HepG2 (cell line): ENCODE results near the gene PHYH. TPM values are rescaled to one million over a fixed set of nuclear protein-coding genes. Genes with fewer than 3 reads are reported as not detected.

Experiments
- BATF2 ChIP-seq: sonication (generic); formaldehyde crosslinking; IDR thresholded peaks from 2 replicates; pipeline ENCODE4 v1.8.0; 2022; ENCODE audit warnings: mild to moderate bottlenecking, missing genetic modification reagents, moderate library complexity
- CCAR2 ChIP-seq: fragments of 200-400 bp; formaldehyde crosslinking; optimal IDR thresholded peaks from 2 replicates; pipeline ENCODE3; 2018; ENCODE audit warnings: low read depth, mild to moderate bottlenecking, low read length, moderate library complexity
- CEBPB ChIP-seq: IDR thresholded peaks from 2 replicates; pipeline ENCODE4 v1.6.1; 2011; ENCODE audit warnings: low read depth, low read length, improper control_type of control experiment, borderline replicate concordance
- HNF4G ChIP-seq, 2 experiments: sonication (generic) in 1 of 2; formaldehyde crosslinking in 1 of 2; IDR thresholded peaks; 2 replicates each; pipeline versions ENCODE4 v1.4.0 to v1.6.1; 2011 to 2020; ENCODE audit warnings: borderline replicate concordance in 2 of 2, low read depth in 2 of 2, mild to moderate bottlenecking in 2 of 2, low read length in 1 of 2, missing genetic modification reagents in 1 of 2, moderate library complexity in 1 of 2
- JARID2 ChIP-seq: sonication (generic); formaldehyde crosslinking; IDR thresholded peaks from 2 replicates; pipeline ENCODE4 v1.8.1; 2023; ENCODE audit warnings: missing genetic modification reagents, inconsistent platforms; ENCODE audit not compliant: insufficient replicate concordance
- KDM5A ChIP-seq: fragments of 200-600 bp; sonication (generic); IDR thresholded peaks from 2 replicates; pipeline ENCODE4 v1.7.0; 2018; ENCODE audit warnings: antibody characterized with exemption, mild to moderate bottlenecking, low read length, borderline replicate concordance
- NFYB ChIP-seq: sonication (generic); formaldehyde crosslinking; IDR thresholded peaks from 2 replicates; pipeline ENCODE4 v1.4.0; 2020; ENCODE audit warnings: missing genetic modification reagents
- PAWR ChIP-seq: sonication (generic); formaldehyde crosslinking; IDR thresholded peaks from 2 replicates; pipeline ENCODE4 v1.4.0; 2020; ENCODE audit warnings: missing genetic modification reagents, mild to moderate bottlenecking, borderline replicate concordance
- PCBP2 ChIP-seq: fragments of 200-400 bp; formaldehyde crosslinking; optimal IDR thresholded peaks from 2 replicates; pipeline ENCODE3; 2018; ENCODE audit warnings: low read length, low read depth; ENCODE audit not compliant: poor library complexity, severe bottlenecking
- POGK ChIP-seq: sonication (generic); formaldehyde crosslinking; conservative IDR thresholded peaks from 2 replicates; pipeline ENCODE4 v1.8.0; 2022; ENCODE audit warnings: mild to moderate bottlenecking, moderate library complexity, missing genetic modification reagents
- RARA ChIP-seq: IDR thresholded peaks from 2 replicates; pipeline ENCODE4 v1.6.1; 2016; ENCODE audit warnings: missing genetic modification reagents, missing compliant biosample characterization
- TERF1 ChIP-seq: sonication (generic); formaldehyde crosslinking; IDR thresholded peaks from 2 replicates; pipeline ENCODE4 v1.8.0; 2022; ENCODE audit warnings: mild to moderate bottlenecking, missing genetic modification reagents, moderate library complexity
- YEATS2 ChIP-seq: sonication (generic); formaldehyde crosslinking; IDR thresholded peaks from 2 replicates; pipeline ENCODE4 v1.4.0; 2020; ENCODE audit warnings: missing genetic modification reagents, borderline replicate concordance
- ZBTB3 ChIP-seq: sonication (generic); formaldehyde crosslinking; IDR thresholded peaks from 2 replicates; pipeline ENCODE4 v1.4.0; 2020; ENCODE audit warnings: low read depth, mild to moderate bottlenecking, moderate library complexity, missing genetic modification reagents, borderline replicate concordance
- ZNF382 ChIP-seq: sonication (generic); formaldehyde crosslinking; IDR thresholded peaks from 2 replicates; pipeline ENCODE4 v1.5.0; 2020; ENCODE audit warnings: missing genetic modification reagents, mild to moderate bottlenecking, borderline replicate concordance
- ZNF710 ChIP-seq: sonication (generic); formaldehyde crosslinking; IDR thresholded peaks from 2 replicates; pipeline ENCODE4 v1.5.0; 2020; ENCODE audit warnings: mild to moderate bottlenecking, missing genetic modification reagents, borderline replicate concordance
- ZNF878 ChIP-seq: sonication (generic); formaldehyde crosslinking; IDR thresholded peaks from 2 replicates; pipeline ENCODE4 v1.8.1; 2023; ENCODE audit warnings: mild to moderate bottlenecking, missing genetic modification reagents, moderate library complexity
- polyA plus RNA-seq, 8 experiments: library from polyadenylated mRNA; depleted of rRNA in 3 of 8; stranded (reverse) in 7 of 8; unstranded in 1 of 8; fragments of >200 nt; fragmentation: Illumina TruSeq in 4 of 8; extraction: Trizol in 4 of 8; gene quantifications; 2 replicates each; pipeline versions ENCODE4 v1.2.1 to v1.2.3, GENCODE V29; 2011 to 2016; ENCODE audit warnings: low read depth in 4 of 8, missing spikeins in 1 of 8, mixed read lengths in 1 of 8; ENCODE audit not compliant: insufficient read depth in 1 of 8
- total RNA-seq, 5 experiments: library from RNA; depleted of rRNA; stranded (reverse); fragments of >200 nt; fragmentation: Illumina TruSeq; extraction: Trizol; gene quantifications; 2 replicates each; pipeline ENCODE4 v1.2.3, GENCODE V29; 2016; ENCODE audit warnings: low read depth in 1 of 5

PHYH gene
- total and polyA plus RNA-seq, 2 of the 13 experiments (the other 11 are each of a cell fraction or from before 2014, with no cell fraction given) = 27.2 to 34.5 TPM

GRCh38 chr10:13291821-13292773 is 7.8 kb downstream of the PHYH start (continued):
- TF ChIP-seq TERF1 (no peak), CCAR2 (no peak), PAWR (no peak), NFYB (CRISPR knock-in tag) (no peak), ZBTB3 (CRISPR knock-in tag) (no peak), YEATS2 (no peak; the same call in 1 of the 2 replicates), BATF2 (CRISPR knock-in tag) (no peak), ZNF382 (no peak), JARID2 (CRISPR knock-in tag) (no peak), RARA (CRISPR knock-in tag) (peak; percentile 59; the same call in 1 of the 2 replicates), ZNF710 (no peak), POGK (CRISPR knock-in tag) (no peak), HNF4G (IDR thresholded peaks at IDR 0.05; ENCODE audit: borderline replicate concordance, low read depth, low read length) (peak; percentile 64), HNF4G (CRISPR knock-in tag; IDR thresholded peaks at IDR 0.05; ENCODE audit: borderline replicate concordance, low read depth) (no peak), PCBP2 (no peak), KDM5A (no peak), CEBPB (peak; percentile 91), ZNF878 (CRISPR knock-in tag) (no peak)
